Ramos (cell line): ENCODE results near the gene EYA2.

Experiments used
- in situ Hi-C: fragments of 300-500 bp; cut with MboI; formaldehyde crosslinking; loops from one replicate; pipeline ENCODE4 v1.14.3; 2022; ENCODE audit warnings: low sequenced_read_pairs; ENCODE audit not compliant: unreplicated experiment

Gene EYA2

DNA sequence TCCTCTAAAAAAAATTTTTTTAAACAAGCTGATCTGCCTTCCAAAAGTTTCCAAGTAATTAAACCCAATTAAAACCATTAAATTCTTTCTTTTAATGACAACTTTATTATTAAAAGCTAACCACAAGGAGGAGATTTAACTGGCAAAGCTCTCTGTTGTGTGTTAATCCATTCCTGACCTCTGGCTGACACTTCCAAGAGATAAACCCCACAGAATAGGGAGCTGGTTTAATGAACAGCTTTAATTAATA is 230.8 kb downstream of the EYA2 start:
- in situ Hi-C loops: no loop called here

DNA sequence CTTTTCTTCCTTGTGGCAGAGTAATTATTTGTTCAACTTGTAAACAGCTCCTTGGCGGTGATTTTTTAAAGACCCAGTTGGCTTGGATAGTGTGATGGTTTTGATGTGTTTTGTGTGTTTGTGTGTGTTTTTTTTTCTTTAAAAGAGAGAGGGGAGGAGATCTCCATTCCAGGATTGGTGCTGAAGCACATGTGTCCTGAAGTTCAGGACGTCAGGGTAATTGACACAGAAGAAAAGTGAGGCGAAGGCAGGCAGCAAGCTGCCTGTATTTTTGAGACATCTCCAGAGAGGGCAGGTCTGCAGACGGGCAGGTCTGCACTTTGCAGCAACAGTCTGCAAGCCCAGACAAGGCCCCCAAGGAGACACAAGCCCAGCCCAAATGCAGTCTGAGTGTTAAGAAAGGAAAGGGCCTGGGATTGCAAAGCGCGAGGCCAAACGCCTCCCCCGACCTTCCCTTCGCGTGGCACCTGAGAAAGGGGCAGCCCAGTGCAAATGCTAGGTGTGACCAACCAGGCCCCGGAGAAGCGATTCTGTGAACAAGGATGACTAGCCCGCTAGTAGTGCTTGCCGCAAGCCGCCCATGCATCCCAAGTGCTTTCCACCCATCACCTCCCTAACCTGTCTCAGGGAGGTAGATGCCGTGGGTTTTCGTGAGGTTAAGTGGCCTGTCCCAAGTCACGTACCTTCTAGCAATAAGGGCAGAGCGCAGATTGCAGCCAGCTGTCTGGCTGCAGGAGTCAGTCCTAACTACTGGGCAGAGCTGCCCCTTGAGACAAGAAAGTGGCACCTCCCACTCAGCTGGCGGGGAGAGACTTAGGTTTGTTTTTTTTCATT is 231.3 kb downstream of the EYA2 start:
- in situ Hi-C loops: no loop called here

- in situ Hi-C loops: no loop called here
Measured at GRCh38 chr20:47126709-47127108, 232.1 kb downstream of the EYA2 start.

DNA sequence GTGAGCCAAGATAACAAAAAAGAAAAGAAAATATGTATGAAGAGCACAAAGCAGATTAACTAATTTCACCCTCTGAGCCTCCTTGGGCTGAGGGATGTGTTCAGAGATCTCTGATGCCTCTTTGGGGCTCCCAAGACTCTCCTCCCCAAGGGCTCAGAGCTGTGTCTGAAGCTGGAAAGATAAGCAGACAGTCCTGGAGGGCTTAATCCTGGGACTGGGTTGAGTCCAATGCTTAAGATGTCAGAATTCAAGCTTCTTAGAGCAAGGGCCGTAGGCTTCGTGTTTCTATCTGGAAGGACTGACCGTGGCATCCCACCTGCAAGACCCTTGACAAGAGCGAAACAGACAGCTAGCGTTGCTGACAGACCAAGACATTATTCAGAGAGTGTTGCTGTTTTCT is 232.9 kb downstream of the EYA2 start:
- in situ Hi-C loops: no loop called here

DNA sequence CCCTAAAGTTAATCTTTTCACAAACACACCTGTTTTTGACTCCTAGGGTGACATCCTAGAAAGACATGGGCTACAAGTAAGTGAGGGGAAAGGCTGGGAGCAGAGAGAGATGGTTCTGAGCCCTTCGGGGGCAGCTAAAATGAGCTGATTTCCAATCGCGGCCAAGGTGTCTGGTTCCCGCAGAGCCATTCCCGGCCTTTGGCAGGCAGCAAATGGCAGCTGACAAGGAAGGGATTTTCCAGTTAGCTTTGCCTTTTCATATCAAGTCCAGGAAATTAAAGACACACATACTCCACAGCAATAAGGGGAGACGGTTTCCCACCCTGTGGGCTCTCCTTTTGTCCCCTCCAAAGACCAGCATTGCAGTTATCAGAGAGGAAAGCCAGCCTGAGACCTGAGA is 233.4 kb downstream of the EYA2 start:
- in situ Hi-C loops: no loop called here

GRCh38 chr20:47129306-47129705 is 234.7 kb downstream of the EYA2 start:
- in situ Hi-C loops: no loop called here

- in situ Hi-C loops: no loop called here
Measured at GRCh38 chr20:47133809-47134456, 239.3 kb downstream of the EYA2 start.

GRCh38 chr20:47136782-47137181 is 242.1 kb downstream of the EYA2 start:
- in situ Hi-C loops: no loop called here

DNA sequence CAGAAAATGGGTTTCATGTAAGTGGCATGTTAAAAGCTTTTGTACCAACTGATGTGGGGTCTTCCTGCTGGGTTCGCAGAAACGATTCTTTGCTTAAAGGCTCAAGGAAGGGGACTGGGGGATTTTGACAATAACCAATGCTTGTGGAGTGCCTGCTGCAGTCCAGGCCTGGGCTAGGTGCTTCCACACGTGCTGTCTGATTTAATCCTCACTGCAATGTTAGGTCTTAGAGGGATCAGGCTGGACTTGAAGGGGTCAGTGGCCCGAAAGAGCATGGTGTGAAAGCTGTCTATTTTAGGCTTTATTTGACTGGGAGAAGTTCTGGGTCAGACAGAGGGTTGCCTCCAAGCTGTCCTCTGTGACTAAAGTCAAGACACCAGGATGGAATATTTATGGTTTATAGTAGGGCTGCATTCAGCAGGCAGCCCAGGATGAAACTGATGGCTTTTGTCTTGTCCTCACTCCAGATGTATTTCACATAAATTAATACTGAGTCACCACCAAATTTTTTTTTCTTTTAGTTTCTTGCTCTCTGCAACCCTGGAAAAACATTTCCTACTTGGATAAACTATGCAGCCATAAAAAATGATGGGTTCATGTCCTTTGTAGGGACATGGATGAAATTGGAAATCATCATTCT is 242.7 kb downstream of the EYA2 start:
- in situ Hi-C loops: no loop called here

- in situ Hi-C loops: no loop called here
Measured at GRCh38 chr20:47139934-47140535, 245.4 kb downstream of the EYA2 start.

DNA sequence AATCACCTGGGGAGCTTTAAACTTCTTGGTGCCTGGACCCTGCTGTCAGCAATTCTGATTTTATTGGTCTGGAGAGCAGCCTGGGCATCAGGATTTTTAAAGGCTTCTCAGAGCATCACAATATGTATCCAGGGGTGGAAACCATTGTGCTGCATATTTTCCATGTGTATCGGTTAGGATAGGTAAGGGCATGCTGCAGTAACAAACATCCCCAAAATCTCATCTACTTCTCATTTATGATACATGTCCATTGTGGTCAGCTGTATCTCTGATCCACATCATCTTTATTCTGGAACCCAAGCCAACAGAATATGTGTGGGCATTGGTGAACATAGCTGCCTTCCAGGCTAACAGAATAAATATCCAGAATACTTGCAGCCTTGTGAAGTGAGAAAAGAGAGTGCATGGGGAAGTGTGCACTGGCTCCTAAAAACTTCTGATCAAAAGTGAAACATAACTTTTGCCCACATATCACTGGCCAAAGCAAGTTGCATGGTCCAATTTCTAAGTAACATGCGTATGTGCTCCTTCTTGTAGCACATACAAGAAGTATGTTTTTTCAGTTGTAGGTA is 246.8 kb downstream of the EYA2 start:
- in situ Hi-C loops: no loop called here

GRCh38 chr20:47141941-47142773 is 247.5 kb downstream of the EYA2 start:
- in situ Hi-C loops: no loop called here

DNA sequence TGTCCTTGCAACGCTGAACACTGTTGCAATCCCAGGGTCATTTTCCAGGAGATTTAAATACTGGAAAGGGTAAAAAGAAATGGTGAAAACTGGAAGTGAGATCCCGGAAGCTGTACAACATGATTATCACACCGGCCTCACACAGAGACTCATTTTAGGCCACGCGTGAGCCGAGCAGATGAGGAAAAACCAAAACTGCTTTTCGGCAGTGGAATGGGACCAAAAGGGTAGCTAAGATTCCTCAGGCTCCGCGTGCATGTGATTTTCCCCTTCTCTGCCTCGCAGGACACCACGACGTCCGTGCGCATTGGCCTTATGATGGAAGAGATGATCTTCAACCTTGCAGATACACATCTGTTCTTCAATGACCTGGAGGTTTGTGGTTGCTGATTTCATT is 248.1 kb downstream of the EYA2 start:
- in situ Hi-C loops: no loop called here

GRCh38 chr20:47143657-47144056 is 249.0 kb downstream of the EYA2 start:
- in situ Hi-C loops: no loop called here

- in situ Hi-C loops: no loop called here
Measured at GRCh38 chr20:47144463-47144862, 249.8 kb downstream of the EYA2 start.

- in situ Hi-C loops: no loop called here
Measured at GRCh38 chr20:47146686-47147085, 252.0 kb downstream of the EYA2 start.

DNA sequence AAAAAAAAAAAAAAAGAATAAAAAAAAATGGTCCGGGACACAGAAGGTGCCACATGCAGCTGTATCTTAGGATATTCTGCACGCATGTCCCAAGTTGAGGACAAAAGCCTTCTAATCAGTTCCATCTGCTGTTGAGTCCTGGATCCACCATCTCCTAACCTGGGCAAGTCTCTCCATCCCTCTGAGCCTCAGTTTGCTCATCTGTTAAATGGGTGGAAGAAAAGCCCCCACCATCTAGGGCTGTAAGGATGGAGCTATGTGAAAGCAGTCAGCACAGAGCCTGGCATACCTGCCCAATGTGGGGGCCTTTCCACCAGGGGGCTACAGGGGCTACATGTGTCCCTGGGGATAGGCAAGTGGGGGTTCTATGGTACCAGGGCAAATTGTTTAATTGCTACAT is 253.4 kb downstream of the EYA2 start:
- in situ Hi-C loops: no loop called here

GRCh38 chr20:47149939-47150338 is 255.3 kb downstream of the EYA2 start:
- in situ Hi-C loops: no loop called here

DNA sequence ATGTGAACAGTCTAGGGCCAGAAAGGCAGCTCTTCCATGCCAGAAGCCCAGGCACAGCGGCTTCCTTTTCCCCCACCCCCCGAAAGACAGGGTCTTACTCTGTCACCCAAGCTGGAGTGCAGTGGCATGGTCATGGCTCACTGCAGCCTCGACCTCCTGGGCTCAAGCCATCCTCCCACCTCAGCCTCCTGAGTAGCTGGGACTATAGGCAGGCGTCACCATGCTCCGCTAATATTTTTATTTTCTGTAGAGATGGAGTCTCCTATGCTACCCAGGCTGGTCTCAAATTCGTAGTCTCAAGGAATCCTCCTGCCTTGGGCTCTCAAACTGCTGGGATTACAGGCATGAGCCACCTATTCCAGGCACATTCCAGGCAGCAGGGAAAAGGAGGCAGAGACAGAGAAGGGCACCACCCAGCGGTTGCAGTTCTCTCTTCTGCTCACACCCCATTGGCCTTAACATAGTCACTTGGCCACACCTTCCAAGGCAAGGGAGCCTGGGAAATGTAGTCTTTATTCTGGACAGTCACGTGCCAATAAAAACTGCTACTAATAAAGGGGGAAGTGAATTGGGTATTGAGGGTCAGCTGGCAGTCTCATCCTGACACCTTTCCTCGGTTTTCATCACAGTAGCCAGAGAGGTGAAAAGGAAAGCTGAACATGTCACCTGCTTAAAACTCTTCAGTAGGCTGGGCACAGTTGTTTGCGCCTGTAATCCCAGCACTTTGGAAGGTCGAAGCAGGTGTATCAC is 255.9 kb downstream of the EYA2 start:
- in situ Hi-C loops: no loop called here
